AG04450 (cell line): ENCODE measurements around the gene FBXL7. TPM values are rescaled to one million over a fixed set of nuclear protein-coding genes. Genes with fewer than 3 reads are reported as not detected.

Source experiments
- CTCF ChIA-PET: fragments of 300-600, 350-600 bp; formaldehyde crosslinking; extraction: SDS; loops from one replicate; lab custom pipeline; 2022; ENCODE audit warnings: antibody characterized with exemption, inconsistent platforms; lab: Charles Lee
- POLR2A ChIA-PET: fragments of 350-600 bp; formaldehyde crosslinking; extraction: SDS; loops from one replicate; lab custom pipeline; 2021; ENCODE audit warnings: antibody characterized with exemption, inconsistent platforms; lab: Yijun Ruan, JAX
- DNase-seq: peaks from one replicate; pipeline ENCODE4 v3.0.0-alpha.2; 2011; ENCODE audit warnings: low read depth, low spot score
- H3K27ac ChIP-seq: one replicate; pipeline ENCODE4 v1.5.1; 2012; ENCODE audit warnings: low read depth, low read length, control low read depth
- H3K27me3 ChIP-seq: one replicate; pipeline ENCODE4 v1.6.0; 2012; ENCODE audit warnings: low read length; ENCODE audit not compliant: control insufficient read depth, insufficient read depth
- H3K4me3 ChIP-seq: 2 replicates; pipeline ENCODE4 v1.5.1; 2011; ENCODE audit warnings: mild to moderate bottlenecking, low read depth, low read length, control low read depth
- H3K9me3 ChIP-seq: 2 replicates; pipeline ENCODE4 v1.5.1; 2012; ENCODE audit warnings: low read length; ENCODE audit not compliant: control insufficient read depth, insufficient read depth
- polyA plus RNA-seq: library from polyadenylated mRNA; depleted of rRNA; stranded (reverse); fragments of >200 nt; gene quantifications from 2 replicates; pipeline ENCODE4 v1.2.3, GENCODE V29; 2011
- TF ChIP-seq, protein P1 (sequence below): IDR thresholded peaks from 2 replicates; pipeline ENCODE4 v1.5.1; 2011; ENCODE audit warnings: low read depth, low read length, control low read depth, inconsistent platforms

Gene FBXL7
- polyA plus RNA-seq, 1 experiment: 10.4 TPM

DNA sequence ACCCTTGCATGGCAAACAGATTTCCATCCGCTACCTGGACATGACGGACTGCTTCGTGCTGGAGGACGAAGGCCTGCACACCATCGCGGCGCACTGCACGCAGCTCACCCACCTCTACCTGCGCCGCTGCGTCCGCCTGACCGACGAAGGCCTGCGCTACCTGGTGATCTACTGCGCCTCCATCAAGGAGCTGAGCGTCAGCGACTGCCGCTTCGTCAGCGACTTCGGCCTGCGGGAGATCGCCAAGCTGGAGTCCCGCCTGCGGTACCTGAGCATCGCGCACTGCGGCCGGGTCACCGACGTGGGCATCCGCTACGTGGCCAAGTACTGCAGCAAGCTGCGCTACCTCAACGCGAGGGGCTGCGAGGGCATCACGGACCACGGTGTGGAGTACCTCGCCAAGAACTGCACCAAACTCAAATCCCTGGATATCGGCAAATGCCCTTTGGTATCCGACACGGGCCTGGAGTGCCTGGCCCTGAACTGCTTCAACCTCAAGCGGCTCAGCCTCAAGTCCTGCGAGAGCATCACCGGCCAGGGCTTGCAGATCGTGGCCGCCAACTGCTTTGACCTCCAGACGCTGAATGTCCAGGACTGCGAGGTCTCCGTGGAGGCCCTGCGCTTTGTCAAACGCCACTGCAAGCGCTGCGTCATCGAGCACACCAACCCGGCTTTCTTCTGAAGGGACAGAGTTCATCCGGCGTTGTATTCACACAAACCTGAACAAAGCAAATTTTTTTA is 436.7 kb downstream of the FBXL7 start:
- TF ChIP-seq, protein P1, sequence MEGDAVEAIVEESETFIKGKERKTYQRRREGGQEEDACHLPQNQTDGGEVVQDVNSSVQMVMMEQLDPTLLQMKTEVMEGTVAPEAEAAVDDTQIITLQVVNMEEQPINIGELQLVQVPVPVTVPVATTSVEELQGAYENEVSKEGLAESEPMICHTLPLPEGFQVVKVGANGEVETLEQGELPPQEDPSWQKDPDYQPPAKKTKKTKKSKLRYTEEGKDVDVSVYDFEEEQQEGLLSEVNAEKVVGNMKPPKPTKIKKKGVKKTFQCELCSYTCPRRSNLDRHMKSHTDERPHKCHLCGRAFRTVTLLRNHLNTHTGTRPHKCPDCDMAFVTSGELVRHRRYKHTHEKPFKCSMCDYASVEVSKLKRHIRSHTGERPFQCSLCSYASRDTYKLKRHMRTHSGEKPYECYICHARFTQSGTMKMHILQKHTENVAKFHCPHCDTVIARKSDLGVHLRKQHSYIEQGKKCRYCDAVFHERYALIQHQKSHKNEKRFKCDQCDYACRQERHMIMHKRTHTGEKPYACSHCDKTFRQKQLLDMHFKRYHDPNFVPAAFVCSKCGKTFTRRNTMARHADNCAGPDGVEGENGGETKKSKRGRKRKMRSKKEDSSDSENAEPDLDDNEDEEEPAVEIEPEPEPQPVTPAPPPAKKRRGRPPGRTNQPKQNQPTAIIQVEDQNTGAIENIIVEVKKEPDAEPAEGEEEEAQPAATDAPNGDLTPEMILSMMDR: no peak
- ChIA-PET CTCF (no interaction called here), POLR2A (no interaction called here)

DNA sequence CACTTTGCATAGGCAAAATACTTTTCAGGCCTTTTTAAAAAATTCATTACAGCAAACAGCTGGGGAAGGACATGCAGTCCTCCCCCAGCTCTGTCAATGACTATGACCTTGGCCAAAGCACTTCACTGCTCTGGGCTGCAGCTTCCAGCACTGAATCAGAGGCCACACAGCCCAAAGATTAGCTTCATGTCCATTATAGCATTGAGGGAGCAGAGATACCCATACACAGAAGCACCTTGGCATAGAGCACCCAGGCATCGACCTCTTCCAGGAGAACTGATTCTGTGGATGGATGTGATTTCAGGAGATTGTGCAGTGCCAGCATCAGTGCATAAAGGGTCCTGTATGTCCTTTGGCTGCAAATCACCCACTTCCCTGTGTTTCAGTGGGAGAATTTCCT is 437.7 kb downstream of the FBXL7 start:
- CTCF ChIA-PET: no interaction called here
- Histone ChIP-seq H3K9me3 (peaks cover 9% of the 10 kb centered on the region; the same call in 1 of the 2 replicates), H3K4me3 (no peak overlapping the region), H3K27ac (no peak overlapping the region), H3K27me3 (no peaks in the 10 kb centered on the region)
- TF ChIP-seq, protein P1: no peak
- no peak for DNase-seq
- POLR2A ChIA-PET: no interaction called here

More for the DNA sequence above, 436.7 kb downstream of the FBXL7 start:
- no peak for DNase-seq
- Histone ChIP-seq H3K4me3 (no peak overlapping the region), H3K27me3 (no peaks in the 10 kb centered on the region), H3K9me3 (peaks cover 9% of the 10 kb centered on the region; the same call in 1 of the 2 replicates), H3K27ac (no peak overlapping the region)

DNA sequence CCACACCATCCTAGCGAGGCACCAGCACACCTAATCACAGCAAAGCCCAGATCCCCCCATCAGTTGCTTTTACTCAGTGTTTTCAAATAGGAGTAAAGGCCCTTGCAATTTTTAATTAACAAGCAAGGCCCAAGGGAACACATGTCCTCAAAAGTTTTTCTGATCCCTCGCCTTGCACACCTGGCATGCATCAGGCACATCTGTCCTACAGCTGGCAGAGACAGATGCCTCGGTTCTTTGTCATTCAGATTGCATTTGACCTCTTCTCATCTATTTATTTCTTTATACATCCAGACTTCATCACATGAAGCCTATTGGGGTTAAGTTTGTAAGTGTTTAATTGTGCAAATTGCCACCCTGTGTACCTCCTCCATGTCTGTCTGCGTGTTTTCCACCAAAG is 438.2 kb downstream of the FBXL7 start:
- no peak for DNase-seq
- H3K27ac ChIP-seq: no peak overlapping the region
- CTCF ChIA-PET: no interaction called here
- H3K27me3 ChIP-seq: no peaks in the 10 kb centered on the region
- peaks cover 9% of the 10 kb centered on the region; the same call in 1 of the 2 replicates for H3K9me3 ChIP-seq
- TF ChIP-seq, protein P1: no peak
- no peak overlapping the region for H3K4me3 ChIP-seq
- POLR2A ChIA-PET: no interaction called here

DNA sequence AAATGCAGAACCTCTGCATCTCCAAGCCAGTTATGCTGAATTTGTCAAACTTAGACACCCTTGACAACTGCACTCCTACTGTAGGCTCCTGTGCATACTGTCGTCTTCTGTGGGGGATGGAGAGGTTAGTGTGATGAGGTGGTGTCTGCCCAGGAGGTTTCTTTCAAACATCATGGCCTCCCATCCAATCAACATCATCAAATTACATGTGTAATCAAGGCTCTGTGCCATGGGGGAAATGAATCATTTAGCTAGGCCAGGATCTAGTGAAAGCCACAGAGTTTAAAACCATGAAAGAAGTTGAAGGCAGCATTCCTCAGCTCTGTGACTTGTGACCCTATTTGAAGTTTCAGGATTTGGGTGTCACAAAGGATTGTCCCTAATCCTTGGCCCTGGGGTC is 439.0 kb downstream of the FBXL7 start:
- peak; percentile 54 for DNase-seq
- H3K27me3 ChIP-seq: no peaks in the 10 kb centered on the region
- H3K4me3 ChIP-seq: no peak overlapping the region
- TF ChIP-seq, protein P1: no peak
- CTCF ChIA-PET: interaction anchor here (1.0 kb wide), 1 partner anchor 115 kb away, joined by 3 read pairs; no protein-coding TSS in a partner anchor
- H3K27ac ChIP-seq: peak overlapping the region; percentile 3
- H3K9me3 ChIP-seq: peaks cover 9% of the 10 kb centered on the region; the same call in 1 of the 2 replicates
- POLR2A ChIA-PET: interaction anchor here (0.7 kb wide), 1 partner anchor 9 kb away, joined by 3 read pairs; no protein-coding TSS in a partner anchor

DNA sequence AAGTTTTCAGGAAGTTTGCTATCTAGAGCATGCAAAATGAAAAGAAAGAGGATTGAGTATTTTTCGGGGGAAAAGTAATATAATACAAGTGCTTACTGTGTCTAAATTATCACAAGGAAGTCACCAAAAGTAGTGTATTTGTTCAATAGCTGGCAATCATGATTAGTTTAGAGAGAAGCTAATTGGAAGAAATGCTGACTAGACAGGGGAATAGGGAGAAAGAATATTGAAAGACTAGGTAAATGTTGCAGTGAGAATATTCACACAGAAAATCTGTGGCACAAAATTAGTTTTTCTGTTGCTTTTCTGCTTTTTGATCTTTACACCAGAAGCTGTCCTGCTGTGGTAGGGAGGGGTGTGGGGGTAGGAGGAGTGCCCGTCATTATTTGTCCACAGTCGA is 440.9 kb downstream of the FBXL7 start:
- no peaks in the 10 kb centered on the region for H3K27me3 ChIP-seq
- POLR2A ChIA-PET: no interaction called here
- H3K4me3 ChIP-seq: no peak overlapping the region
- TF ChIP-seq, protein P1: no peak
- H3K27ac ChIP-seq: no peak overlapping the region
- no peak for DNase-seq
- CTCF ChIA-PET: no interaction called here
- H3K9me3 ChIP-seq: peaks cover 9% of the 10 kb centered on the region; the same call in 1 of the 2 replicates
